ENCODE measurements around the gene SARS1.
"Not testable (repeated sequence)": the region's sequence is repeated elsewhere in the genome, so short reads cannot be mapped to it uniquely, and the experiment has no call there.

SARS1 gene, protein sequence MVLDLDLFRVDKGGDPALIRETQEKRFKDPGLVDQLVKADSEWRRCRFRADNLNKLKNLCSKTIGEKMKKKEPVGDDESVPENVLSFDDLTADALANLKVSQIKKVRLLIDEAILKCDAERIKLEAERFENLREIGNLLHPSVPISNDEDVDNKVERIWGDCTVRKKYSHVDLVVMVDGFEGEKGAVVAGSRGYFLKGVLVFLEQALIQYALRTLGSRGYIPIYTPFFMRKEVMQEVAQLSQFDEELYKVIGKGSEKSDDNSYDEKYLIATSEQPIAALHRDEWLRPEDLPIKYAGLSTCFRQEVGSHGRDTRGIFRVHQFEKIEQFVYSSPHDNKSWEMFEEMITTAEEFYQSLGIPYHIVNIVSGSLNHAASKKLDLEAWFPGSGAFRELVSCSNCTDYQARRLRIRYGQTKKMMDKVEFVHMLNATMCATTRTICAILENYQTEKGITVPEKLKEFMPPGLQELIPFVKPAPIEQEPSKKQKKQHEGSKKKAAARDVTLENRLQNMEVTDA

DNA sequence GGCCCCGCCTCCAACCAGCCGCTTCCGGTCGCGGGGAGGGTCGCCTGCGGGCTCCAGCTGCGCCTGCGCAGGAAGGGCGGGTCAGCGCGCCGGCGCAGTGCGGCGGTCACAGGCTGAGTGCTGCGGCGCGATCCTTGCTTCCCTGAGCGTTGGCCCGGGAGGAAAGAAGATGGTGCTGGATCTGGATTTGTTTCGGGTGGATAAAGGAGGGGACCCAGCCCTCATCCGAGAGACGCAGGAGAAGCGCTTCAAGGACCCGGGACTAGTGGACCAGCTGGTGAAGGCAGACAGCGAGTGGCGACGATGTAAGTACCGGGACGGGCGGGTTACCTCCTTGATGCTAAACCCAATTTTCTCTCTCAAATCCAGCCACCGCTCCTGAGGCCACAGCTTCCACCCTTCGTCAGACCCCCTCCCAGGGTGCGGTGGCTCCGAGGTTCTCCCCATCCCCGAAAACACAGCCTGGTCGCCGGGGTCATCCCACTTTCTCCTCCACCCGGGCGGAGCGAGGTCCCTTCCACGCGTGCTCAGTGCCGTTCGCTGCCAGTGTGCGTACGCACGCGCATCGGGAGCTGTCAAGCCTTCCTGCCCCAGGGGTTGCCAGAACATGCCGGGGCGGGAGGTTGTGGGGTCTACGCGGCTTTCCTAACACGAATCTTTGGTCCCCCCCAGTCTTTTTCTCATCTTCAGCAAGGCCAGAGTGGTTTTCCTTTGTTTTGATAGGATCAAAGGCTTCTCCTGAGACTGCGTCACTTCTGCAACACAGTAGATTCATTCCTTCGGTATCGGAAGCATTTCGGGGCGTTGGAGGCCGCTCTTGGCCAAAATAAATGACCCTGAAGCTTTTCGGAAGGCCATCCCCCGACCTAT lies at the start of gene SARS1:
TSS of gene SARS1 (plus strand) at position 95 of the 870 bp plus-strand sequence. CDS start at position 170, 75 bp downstream.
- Mint-ChIP-seq H3K9me3 (peaks cover 0 to 4% of the 10 kb centered on the region in 2 donors), H3K27me3 (no peaks in the 10 kb centered on the region), H3K27ac (peak within 1 kb of the TSS; percentile 99 to 100), H3K4me3 (peak within 1 kb of the TSS; percentile 90 to 96), H3K4me1 (peaks cover 33% of the 10 kb centered on the region)
- ATAC-seq (peak; percentile 86), DNase-seq (peak; percentile 88 to 90)

DNA sequence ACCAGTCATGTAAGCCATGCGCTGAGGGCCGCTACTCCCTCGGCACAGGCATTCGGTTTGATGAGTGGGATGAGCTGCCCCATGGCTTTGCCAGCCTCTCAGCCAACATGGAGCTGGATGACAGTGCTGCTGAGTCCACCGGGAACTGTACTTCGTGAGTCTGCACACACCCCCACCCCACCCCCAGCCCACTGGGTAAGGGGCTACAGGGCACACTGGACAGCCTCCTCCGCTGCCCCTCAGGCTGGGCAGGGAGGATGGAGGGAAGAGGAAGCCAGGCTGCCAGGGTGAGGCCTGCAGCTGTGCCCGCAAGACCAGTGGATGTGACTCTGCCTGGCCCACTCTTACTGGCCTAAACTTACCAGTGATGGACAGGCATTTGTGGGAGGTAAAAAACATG lies 49.2 kb upstream of the SARS1 start:
- Mint-ChIP-seq H3K4me3 (no peak overlapping the region), H3K4me1 (peaks cover 17% of the 10 kb centered on the region), H3K9me3 (no peaks in the 10 kb centered on the region), H3K27me3 (no peaks in the 10 kb centered on the region), H3K27ac (no peak overlapping the region)
- no peak for DNase-seq
- no peak for ATAC-seq

DNA sequence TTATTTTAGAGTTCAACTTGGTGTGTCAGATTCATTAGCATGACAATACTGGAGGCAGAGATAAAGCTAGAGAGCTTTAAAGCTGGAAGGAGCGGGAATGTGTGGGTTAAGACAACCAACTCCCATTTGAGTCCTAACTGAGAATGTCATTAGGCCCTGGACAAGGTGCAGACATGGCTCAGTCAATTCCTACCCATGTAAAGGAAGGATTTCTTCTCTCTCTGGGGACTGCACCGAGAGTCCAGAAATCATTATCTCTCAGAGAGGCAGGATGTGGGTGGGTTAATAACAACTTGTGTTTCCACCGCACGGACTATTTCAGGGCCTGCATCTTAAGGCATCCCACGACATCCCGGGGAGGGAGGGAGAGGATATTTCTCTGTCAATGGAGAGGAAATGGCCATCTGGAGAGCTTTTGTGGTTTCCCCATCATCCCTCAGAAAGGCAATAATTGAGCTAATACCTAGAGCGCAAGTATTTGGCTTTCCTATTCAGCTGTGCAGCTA lies 46.7 kb upstream of the SARS1 start:
- Mint-ChIP-seq H3K4me3 (no peak overlapping the region), H3K9me3 (no peaks in the 10 kb centered on the region), H3K27me3 (no peaks in the 10 kb centered on the region), H3K27ac (no peak overlapping the region), H3K4me1 (peaks cover 10% of the 10 kb centered on the region)
- DNase-seq, result no peak
- no peak for ATAC-seq

DNA sequence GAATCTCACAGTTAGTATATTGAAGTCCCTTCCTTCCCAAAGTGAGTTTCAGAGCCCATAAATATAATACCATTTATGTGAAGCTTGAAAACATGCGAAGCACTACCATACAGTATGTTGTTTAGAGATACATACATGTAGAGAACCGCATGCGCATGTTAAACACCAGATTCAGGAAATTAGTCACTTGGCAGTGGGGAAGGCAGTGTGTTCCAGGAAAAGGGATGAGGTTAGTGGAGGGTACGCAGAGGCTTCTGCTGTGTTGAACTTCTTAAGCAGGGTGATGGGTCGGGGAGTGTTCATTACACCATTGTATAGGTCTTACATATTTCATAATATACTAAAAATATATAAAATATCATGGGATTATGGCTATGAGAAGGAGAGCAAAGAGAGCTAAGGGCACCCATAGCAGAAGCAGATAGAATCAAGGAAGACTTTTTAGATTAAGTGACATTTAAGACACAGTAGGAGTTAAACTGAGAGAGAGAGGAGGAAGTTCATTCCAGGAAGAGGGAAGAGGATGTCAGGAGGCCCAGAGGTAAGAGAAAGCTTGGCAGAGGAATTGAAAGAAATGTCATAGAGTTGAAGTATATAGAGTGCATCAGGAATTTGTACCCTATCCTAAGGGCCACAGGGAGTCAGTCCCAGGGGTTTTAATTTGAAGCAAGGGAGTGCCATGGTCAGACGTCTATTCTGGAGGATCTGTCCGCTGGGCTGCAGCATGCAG lies 43.5 kb upstream of the SARS1 start:
- ATAC-seq (no peak), DNase-seq (no peak)
- Mint-ChIP-seq H3K4me1 (no peaks in the 10 kb centered on the region), H3K27ac (no peak overlapping the region), H3K4me3 (no peak overlapping the region), H3K27me3 (no peaks in the 10 kb centered on the region), H3K9me3 (no peaks in the 10 kb centered on the region)

DNA sequence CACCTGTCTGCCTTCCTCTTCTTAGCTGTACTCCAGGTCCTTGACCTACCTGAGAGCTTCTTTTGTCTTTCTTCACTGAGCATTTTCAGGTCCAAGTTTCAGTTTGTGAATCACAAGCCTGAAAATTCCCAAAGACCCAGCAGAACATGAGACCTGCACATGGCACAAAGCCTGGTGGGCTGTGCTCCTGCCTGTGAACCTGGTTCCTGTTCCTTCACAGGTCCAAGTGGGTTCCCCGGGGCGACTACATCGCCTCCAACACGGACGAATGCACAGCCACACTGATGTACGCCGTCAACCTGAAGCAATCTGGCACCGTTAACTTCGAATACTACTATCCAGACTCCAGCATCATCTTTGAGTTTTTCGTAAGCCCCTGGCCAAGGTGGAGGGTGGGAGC lies 42.1 kb upstream of the SARS1 start:
- Mint-ChIP-seq H3K27me3 (no peaks in the 10 kb centered on the region), H3K4me1 (no peaks in the 10 kb centered on the region), H3K9me3 (no peaks in the 10 kb centered on the region), H3K27ac (no peak overlapping the region), H3K4me3 (no peak overlapping the region)
- DNase-seq (no peak), ATAC-seq (no peak)

DNA sequence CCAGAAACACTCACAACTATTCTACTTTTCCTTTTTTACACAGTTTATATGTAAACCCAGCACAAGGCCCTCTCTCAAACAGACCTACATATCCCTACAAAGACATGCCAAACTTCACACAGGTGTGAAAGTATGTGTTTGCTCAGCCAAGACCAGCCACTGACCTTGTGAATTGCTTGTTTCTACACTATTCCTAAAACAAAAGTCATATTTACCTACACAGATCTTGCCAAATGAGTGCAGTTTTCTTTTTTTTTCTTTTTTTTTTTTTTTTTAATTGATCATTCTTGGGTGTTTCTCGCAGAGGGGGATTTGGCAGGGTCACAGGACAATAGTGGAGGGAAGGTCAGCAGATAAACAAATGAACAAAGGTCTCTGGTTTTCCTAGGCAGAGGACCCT lies 37.4 kb upstream of the SARS1 start:
- not testable (repeated sequence) for H3K4me1 Mint-ChIP-seq, H3K9me3 Mint-ChIP-seq, H3K27me3 Mint-ChIP-seq, DNase-seq, H3K27ac Mint-ChIP-seq, ATAC-seq, H3K4me3 Mint-ChIP-seq

DNA sequence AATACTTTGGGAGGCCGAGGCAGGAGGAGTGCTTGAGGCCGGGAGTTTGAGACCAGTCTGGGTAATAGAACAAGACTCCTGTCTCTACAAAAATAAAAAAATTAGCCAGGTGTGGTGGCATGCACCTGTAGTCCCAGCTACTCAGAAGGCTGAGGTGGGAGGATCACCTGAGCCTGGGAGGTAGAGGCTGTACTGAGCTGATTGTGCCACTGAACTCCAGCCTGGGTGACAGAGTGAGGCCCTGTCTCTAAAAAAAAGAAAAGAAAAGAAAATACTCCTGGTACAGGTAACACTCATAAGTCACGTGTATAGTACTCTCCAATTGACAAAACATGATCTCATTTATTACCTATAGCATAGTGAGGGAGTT lies 33.0 kb upstream of the SARS1 start:
- not testable (repeated sequence) for H3K27me3 Mint-ChIP-seq, H3K9me3 Mint-ChIP-seq, ATAC-seq, DNase-seq, H3K4me3 Mint-ChIP-seq, H3K4me1 Mint-ChIP-seq, H3K27ac Mint-ChIP-seq

DNA sequence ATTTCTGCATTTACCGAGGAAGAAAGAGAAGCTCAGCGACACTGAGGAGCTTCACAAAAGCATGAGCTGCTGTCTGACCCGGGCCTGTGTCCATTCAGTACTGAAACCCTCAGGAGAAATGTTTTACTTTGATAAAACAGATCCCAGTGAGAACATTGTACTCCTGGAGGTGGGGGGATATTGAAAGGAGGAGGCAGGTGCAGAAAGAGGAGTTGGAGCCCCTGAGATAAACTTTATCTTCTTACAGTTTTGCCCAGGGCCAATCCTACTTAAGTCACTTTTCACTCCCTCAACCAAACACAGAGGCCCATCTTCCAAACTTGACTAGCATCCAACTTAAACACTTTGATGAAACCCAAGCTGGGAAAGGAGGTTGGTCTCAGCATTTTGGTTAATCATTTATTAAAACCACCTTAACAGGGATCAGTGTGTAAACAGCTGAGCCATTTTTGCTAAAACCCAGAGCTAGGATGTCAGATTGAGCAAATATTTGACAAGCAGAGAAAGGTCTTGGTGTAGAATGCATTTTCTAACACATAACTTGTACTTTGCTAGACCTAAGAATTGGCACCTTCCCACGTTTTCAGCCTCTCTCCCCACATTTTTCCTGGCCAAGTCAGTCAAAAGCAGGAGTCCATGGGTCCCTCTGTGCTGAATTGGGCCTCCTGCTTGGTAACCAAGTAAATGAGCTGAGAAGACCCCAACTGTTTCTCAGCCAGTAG lies 32.5 kb upstream of the SARS1 start:
- Mint-ChIP-seq H3K9me3 (no peaks in the 10 kb centered on the region), H3K27me3 (no peaks in the 10 kb centered on the region), H3K4me1 (no peaks in the 10 kb centered on the region), H3K27ac (no peak overlapping the region), H3K4me3 (no peak overlapping the region)
- no peak for ATAC-seq
- DNase-seq, result no peak

DNA sequence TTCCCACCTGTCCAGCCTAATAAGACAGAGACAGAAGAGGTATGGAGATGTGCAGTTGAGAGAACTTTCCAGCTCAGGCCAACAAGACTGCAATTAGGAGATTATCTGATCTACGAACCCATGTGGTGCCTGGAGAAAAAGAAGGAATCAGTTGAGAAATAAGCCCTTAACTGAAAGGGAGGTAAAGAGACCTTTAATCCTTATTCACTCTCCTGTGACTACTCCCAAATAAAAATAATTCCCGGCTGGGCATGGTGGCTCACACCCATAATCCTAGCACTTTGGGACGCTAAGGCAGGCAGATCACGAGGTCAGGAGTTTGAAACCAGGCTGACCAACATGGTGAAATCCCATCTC lies 31.9 kb upstream of the SARS1 start:
- DNase-seq, result no peak
- Mint-ChIP-seq H3K4me3 (no peak overlapping the region), H3K27ac (no peak overlapping the region), H3K9me3 (no peaks in the 10 kb centered on the region), H3K27me3 (no peaks in the 10 kb centered on the region), H3K4me1 (no peaks in the 10 kb centered on the region)
- no peak for ATAC-seq

DNA sequence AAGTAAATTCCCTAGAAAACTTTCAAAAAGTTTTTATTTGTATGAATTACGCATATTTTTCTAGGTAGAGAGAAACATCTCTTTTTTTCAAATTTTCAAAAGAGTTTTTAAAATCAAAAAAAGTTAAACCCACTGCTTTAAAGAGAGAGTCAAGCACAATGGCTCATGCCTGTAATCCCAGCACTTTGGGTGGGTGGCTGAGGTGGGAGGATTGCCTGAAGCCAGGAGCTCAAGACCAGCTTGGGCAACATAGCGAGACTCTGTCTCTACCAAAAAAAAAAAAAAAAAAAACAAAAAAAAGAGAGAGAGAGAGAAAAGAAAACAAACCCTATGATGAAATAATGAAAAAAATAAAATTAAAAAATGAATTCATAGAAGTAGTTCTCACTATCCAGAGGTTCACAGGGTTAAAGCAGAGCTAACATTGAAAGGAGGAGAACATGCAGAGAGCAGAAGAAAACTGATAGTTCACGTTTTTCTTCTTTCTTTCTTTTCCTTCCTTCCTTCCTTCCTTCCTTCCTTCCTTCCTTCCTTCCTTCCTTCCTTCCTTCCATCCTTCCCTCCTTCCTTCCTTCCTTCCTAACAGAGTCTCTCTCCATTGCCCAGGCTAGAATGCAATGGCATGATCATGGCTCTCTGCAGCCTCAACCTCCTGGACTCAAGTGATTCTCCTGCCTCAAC lies 30.5 kb upstream of the SARS1 start:
- ATAC-seq, result no peak
- Mint-ChIP-seq H3K4me3 (no peak overlapping the region), H3K27ac (peak overlapping the region in 1 of 2 donors; percentile 27), H3K27me3 (no peaks in the 10 kb centered on the region), H3K4me1 (no peaks in the 10 kb centered on the region), H3K9me3 (no peaks in the 10 kb centered on the region)
- no peak for DNase-seq

DNA sequence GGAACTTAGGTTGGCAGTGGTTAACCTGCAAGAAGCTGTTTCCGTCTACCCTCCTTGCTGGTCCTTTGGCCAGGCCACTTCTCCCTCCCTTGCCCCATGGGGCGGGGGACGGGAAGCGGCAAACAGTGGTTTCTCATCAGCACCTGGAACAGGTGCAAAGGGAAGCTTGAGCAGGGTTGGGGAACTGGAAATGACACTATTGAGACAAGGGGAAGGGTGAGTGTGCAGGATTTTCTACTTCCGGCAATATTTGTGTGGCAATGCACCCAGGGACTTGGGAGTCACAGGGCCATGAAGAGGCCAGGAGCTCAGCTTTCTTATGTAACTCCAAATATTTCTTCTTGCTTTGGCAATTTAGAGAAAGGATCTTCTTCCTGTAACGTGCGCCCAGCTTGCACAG lies 29.0 kb upstream of the SARS1 start:
- no peak for DNase-seq
- H3K27ac Mint-ChIP-seq, result no peak overlapping the region

DNA sequence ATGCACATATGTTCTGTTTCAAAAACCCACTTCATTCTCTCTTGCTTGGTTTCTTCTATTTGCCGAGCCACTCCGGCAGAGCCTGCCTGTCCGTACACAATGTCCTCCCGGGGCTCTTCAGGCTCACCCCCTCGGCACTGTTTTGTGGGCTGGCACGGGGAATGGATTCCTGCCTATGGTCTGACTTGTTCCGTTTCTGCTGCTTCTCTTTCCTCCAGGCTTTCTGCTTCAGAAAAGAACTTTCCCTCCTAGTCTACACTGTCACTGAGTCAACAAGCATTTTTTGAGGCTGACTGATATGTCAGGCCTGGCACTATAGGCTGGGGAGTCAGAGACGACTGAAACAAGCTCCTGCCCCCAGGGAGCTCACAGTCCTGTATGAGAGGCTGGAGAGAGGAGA lies 28.4 kb upstream of the SARS1 start:
- no peak overlapping the region for H3K4me3 Mint-ChIP-seq
- ATAC-seq (no peak), DNase-seq (no peak)
- H3K27ac Mint-ChIP-seq, result peak overlapping the region in 1 of 2 donors; percentile 8
- no peaks in the 10 kb centered on the region for H3K27me3 Mint-ChIP-seq
- H3K4me1 Mint-ChIP-seq, result no peaks in the 10 kb centered on the region
- no peaks in the 10 kb centered on the region for H3K9me3 Mint-ChIP-seq

More for the DNA sequence above, 29.0 kb upstream of the SARS1 start:
- no peak for ATAC-seq
- no peaks in the 10 kb centered on the region for H3K4me1 Mint-ChIP-seq
- H3K27me3 Mint-ChIP-seq, result no peaks in the 10 kb centered on the region
- no peaks in the 10 kb centered on the region for H3K9me3 Mint-ChIP-seq
- no peak overlapping the region for H3K4me3 Mint-ChIP-seq

DNA sequence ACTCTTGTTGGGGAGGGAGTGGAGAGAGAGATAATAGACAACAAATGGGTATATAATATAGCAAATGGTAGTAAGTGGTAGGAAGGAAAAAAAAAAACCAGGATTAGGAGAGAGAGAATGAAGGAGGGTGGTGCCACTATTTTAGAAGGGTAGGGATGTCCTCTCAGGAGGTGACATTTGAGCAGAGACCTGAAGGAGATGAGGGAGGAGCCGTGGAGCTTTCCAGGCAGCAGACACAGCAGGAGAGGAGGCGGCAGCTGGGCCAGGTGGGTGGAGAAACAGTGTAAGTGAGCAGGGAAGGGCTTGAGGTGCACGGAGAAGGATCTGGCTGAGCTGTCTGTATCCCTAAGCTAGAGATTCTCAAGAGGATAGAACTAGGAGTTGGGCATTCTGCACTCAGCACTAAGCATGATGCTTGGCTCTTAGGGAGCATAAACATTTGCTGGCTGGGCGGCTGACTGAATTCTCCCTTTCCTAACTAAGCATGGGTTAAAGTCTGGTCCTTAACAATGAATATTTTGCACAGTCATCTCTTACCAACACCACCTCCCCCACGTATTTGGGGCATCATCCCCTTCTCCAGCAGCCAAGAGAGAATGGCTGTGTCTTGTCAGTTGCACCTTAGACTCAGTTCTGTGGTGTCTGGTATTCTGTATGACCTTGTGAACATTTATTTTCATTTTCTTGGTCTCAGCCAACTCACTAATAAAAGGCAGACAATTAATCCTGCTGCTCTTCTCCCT lies 27.6 kb upstream of the SARS1 start:
- Mint-ChIP-seq H3K9me3 (no peaks in the 10 kb centered on the region), H3K4me3 (no peak overlapping the region), H3K4me1 (no peaks in the 10 kb centered on the region), H3K27ac (no peak overlapping the region), H3K27me3 (no peaks in the 10 kb centered on the region)
- DNase-seq (no peak), ATAC-seq (no peak)

DNA sequence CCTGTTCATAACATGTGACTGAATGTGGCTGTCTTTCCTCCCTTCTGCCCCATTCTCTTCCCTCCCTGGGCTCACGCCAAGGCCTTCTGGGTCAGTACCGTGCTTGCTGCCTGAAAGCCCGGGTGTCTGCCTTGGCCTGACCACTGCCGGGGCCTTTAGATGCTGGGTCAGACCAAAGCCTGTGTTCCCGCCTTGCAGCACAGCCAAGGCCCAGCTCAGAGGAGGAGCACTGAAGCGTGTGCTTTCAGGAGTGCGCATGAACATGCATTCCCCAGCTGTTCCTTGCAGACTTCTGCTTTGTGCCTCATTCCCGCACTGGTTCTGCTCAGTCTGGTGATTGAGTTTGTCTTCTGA lies 27.0 kb upstream of the SARS1 start:
- no peak for ATAC-seq
- no peak for DNase-seq
- Mint-ChIP-seq H3K27me3 (no peaks in the 10 kb centered on the region), H3K4me3 (no peak overlapping the region), H3K4me1 (no peaks in the 10 kb centered on the region), H3K27ac (peak overlapping the region; percentile 60 to 73), H3K9me3 (no peaks in the 10 kb centered on the region)

Data from stimulated activated naive CD8-positive, alpha-beta T cell treated with anti-CD3 and anti-CD28 coated beads, Interleukin-15, amount 100 ng/mL, for 72 hours (primary cell).